Measurements from ENCODE around the gene ITGB6.
"Not testable (repeated sequence)": the region's sequence is repeated elsewhere in the genome, so short reads cannot be mapped to it uniquely, and the experiment has no call there.

The ITGB6 gene

GRCh38 chr2:160156100-160156499 is 44.0 kb downstream of the ITGB6 start:
- DNase-seq, result no peak
- in situ Hi-C loops (cut with MboI; ENCODE audit: low pct_unique_long_range_greater_than_20kb, low sequenced_read_pairs), result no loop called here

DNA sequence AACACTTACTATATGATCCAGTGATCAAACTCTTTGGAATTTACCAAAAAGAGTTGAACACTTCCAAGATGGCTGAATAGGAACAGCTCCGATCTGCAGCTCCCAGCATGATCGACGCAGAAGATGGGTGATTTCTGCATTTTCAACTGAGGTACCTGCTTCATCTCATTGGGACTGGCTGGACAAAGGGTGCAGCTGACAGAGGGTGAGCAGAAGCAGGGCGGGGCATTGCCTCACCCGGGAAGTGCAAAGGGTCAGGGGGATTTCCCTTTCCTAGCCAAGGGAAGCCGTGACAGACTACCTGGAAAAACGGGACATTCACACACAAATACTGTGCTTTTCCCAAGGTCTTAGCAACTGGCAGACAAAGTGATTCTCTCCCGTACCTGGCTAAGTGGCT is 51.7 kb downstream of the ITGB6 start:
- in situ Hi-C loops (cut with MboI; ENCODE audit: low pct_unique_long_range_greater_than_20kb, low sequenced_read_pairs), result not testable (repeated sequence)

GRCh38 chr2:160145471-160145870 is 54.6 kb downstream of the ITGB6 start:
- in situ Hi-C loops (cut with MboI; ENCODE audit: low pct_unique_long_range_greater_than_20kb, low sequenced_read_pairs), result no loop called here
- DNase-seq, result no peak

More for the DNA sequence above, 51.7 kb downstream of the ITGB6 start:
- not testable (repeated sequence) for DNase-seq

DNA sequence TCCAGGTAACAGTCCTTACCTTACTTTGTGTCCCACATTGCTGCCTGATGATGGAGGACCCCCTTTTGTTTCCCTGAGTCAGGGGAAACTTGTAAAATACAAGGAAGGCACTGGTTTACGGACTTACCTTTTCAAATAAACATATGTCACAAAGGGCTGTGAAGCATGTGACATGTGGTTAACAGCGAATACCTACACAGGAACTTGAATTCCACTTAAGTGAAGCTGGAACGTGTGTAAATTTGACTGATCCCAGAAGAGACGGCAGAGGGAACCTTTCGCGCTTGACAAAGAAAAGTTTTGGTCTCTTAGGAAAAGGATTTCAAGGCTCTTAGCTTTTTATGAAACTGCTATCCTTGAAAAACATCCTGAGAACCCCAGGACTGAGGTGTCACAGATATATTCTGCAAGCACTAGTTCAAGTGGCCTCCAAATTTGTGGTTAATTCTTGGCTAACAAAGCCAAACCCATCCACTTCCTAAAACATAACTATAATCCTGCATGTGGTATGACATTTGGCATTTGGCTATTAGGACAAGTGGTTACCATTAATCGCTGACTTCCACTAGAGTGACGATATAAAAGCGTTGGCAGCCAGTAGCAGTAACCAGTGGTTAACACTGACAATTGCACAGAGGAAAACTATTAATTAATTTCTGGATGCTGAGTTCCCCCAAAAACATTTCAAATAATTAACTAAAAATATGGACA is 55.6 kb downstream of the ITGB6 start:
- DNase-seq, result no peak
- in situ Hi-C loops (cut with MboI; ENCODE audit: low pct_unique_long_range_greater_than_20kb, low sequenced_read_pairs), result no loop called here

DNA sequence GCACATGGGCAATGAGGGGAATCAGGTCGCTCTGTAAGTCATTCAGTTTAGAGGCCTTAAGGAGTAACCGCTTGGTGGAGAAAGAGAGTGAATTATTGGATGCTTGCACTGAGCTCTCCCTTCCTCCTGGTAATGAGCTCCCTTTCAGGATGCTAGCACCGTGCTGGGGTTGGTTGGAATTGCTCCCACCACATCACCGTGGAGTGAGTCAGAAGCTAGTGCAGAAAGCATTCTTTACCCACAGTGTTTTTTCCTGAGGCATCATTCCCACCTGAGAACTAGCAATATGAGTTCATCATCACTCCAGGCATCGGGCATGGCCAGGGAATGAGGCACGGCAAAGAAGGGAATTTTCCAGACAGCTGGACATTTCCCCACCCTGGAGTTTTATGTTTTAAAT is 57.6 kb downstream of the ITGB6 start:
- DNase-seq, result no peak
- in situ Hi-C loops (cut with MboI; ENCODE audit: low pct_unique_long_range_greater_than_20kb, low sequenced_read_pairs), result no loop called here

DNA sequence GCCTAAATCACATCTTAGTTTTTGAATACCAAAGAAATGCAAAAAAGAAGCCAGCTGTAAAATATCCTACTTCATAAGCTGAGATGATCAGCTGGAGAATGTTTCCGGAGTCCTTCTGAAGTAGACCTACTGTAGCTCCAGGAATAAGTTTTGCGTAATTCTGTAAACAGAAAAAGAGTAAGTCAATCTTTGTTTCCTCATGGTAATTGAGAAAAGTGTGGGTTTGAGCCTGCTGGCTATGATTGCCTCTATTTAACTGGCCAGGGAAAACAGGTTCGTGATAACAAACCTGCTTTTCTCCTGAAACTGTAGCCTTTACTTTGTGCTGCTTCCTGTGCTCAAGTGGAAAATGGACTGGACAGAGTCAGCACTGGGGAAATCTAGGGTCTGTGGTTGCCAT is 58.2 kb downstream of the ITGB6 start:
- in situ Hi-C loops (cut with MboI; ENCODE audit: low pct_unique_long_range_greater_than_20kb, low sequenced_read_pairs), result no loop called here
- no peak for DNase-seq

GRCh38 chr2:160141419-160141818 is 58.7 kb downstream of the ITGB6 start:
- no peak for DNase-seq
- in situ Hi-C loops (cut with MboI; ENCODE audit: low pct_unique_long_range_greater_than_20kb, low sequenced_read_pairs), result no loop called here

DNA sequence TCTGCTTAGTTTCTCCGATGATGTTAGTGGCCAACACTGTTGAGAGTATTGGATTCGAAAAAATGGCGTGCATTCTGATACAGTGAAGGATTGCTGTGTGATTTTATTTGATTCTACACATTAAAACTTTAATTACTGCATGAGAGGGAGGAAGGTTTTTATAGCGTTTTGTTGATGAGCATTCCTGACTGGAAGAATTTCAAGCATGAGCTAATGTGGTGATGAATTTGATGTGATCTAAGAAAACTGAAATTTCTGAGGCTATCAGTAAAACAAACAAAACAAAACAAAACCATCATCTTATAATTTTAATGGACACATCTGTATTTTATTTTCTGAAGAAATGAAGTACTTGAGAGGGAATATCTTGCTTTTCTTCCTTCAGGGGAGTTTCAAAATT is 59.6 kb downstream of the ITGB6 start:
- in situ Hi-C loops (cut with MboI; ENCODE audit: low pct_unique_long_range_greater_than_20kb, low sequenced_read_pairs), result no loop called here
- no peak for DNase-seq

DNA sequence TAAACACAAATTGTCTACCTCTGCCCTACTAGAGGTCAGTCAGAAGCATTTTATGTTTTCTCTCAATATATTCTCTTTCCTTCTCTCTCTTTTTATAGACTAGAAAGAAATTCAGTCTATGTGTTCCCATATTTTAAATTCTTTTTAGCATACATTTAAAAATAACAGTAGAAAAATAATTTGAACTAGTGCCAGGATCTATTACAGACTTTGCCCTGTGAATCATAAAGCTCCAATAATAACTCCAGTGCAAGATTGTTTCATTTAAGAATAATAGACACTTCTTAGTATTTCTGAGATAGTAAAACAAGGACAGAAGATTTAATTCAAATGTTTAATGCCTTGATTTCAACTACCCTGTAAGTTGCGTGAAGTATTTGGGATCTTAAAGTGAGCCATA is 60.1 kb downstream of the ITGB6 start:
- in situ Hi-C loops (cut with MboI; ENCODE audit: low pct_unique_long_range_greater_than_20kb, low sequenced_read_pairs), result no loop called here

DNA sequence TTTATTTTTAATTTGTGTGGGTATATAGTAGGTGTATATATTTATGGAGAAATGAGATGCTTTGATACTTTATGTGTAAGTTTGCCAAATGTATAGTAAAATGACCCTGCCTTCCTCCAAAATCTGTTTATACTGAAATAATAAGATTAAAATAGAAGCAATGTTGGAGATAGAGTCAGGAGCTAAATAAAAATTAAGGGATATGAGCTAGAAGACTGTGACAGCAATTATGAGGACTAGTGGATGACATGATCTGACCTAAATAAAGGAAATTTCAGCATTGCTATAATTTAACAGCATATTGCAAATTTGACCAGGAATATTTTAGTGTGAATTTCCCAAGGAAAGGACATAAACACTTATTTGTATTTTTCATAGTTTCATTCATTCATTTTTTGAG is 60.7 kb downstream of the ITGB6 start:
- in situ Hi-C loops (cut with MboI; ENCODE audit: low pct_unique_long_range_greater_than_20kb, low sequenced_read_pairs), result no loop called here
- DNase-seq, result no peak

More for the DNA sequence above, 60.1 kb downstream of the ITGB6 start:
- DNase-seq, result no peak

- no peak for DNase-seq
- in situ Hi-C loops (cut with MboI; ENCODE audit: low pct_unique_long_range_greater_than_20kb, low sequenced_read_pairs), result no loop called here
Observed at GRCh38 chr2:160138406-160138805, 61.7 kb downstream of the ITGB6 start.

DNA sequence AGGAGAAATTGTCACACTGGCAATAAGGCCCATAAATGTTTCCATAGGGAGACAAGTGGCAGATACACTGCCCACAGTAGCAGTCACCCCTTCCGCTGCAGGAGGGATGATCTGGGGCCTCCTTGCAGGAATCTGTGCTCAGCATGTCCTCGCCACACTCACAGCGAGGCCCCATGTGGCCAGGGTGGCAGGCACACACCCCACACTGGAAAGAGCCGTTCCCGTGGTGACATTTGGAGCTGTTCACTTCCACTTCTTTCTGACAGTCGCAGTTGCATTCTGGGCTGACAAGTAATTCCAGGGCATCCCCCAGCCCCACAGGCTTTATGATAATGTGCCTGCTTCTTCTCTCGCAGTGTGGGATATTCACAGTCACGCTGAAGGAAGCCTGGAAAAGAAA is 62.6 kb downstream of the ITGB6 start:
- no peak for DNase-seq
- in situ Hi-C loops (cut with MboI; ENCODE audit: low pct_unique_long_range_greater_than_20kb, low sequenced_read_pairs), result no loop called here

DNA sequence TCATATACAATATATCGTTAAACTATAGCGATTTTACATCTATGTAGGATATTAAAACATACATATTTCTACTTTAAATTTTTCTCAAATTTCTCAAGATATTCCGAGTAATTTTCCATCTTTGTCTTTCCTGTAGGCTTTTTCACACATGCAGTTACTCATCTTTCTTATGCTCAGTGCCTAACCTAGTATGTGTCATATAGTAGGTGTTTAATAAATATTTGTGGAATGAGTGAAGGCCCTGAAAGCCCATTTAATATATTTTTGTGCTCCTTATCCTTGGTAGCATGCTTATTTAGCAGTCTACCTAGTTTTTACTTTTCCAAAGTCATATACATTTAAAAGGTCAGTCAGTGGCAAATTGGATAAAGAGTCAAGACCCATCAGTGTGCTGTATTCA is 67.3 kb downstream of the ITGB6 start:
- in situ Hi-C loops (cut with MboI; ENCODE audit: low pct_unique_long_range_greater_than_20kb, low sequenced_read_pairs), result no loop called here
- DNase-seq, result no peak

DNA sequence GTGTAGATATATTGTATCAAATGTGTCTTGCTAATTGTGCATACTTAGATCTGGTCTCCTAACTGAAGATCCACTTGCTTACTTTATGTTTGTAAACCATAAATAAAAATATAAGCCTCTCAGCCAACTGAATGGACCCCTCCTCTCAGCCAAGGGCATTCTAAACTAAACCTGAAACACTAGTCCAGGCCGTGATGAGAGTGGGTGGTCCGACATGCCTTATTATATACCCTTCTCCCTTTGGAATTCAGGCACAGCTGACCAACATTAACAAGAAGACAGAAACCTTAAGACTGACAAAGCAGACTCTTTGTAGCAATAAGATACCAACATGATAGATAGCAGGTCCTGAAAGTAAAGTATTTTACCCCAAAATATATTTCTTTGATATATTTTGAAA is 73.3 kb downstream of the ITGB6 start:
- in situ Hi-C loops (cut with MboI; ENCODE audit: low pct_unique_long_range_greater_than_20kb, low sequenced_read_pairs), result no loop called here

GRCh38 chr2:160126315-160126714 is 73.8 kb downstream of the ITGB6 start:
- DNase-seq, result no peak

More for the DNA sequence above, 73.3 kb downstream of the ITGB6 start:
- DNase-seq, result no peak

GRCh38 chr2:160125828-160126227 is 74.2 kb downstream of the ITGB6 start:
- DNase-seq, result no peak
- in situ Hi-C loops (cut with MboI; ENCODE audit: low pct_unique_long_range_greater_than_20kb, low sequenced_read_pairs), result no loop called here

More at GRCh38 chr2:160126315-160126714, 73.8 kb downstream of the ITGB6 start:
- in situ Hi-C loops (cut with MboI; ENCODE audit: low pct_unique_long_range_greater_than_20kb, low sequenced_read_pairs), result no loop called here

DNA sequence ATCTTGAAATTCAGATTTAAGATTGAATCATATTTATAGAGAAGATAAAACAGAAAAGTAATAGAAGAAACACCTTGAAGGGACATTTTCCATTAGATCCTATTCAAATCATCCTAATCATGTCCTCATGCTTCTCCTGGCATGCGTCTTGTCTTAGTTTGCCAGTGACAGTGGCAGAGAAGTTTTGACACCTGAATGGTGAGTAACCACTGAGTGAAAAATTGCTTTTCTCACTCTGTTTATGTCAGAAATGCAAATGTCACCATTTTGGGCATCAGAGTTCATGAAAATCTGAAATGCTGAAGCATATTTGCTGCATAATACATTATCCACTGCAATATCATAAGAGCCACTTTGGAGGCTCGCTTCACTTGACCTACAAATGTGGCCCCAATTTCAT is 74.7 kb downstream of the ITGB6 start:
- in situ Hi-C loops (cut with MboI; ENCODE audit: low pct_unique_long_range_greater_than_20kb, low sequenced_read_pairs), result no loop called here
- no peak for DNase-seq

DNA sequence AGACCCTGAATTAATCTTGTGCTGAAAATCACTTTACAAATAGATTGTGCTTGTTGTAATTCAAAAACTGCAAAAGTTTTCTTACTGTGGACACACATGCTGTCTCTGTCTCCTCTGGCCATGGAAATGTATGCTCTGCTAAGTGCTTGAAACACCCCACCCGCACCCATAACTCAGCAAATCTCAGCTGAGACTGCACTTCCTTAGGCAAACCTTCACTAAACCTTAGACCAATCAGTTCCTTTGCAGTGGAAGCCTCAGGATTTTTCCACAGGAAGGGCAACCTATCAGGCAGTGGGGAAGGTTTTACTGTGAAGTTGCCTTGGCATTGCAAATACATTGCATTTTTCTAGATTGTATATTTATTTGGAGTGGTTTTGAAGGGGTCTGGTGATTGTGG is 75.5 kb downstream of the ITGB6 start:
- in situ Hi-C loops (cut with MboI; ENCODE audit: low pct_unique_long_range_greater_than_20kb, low sequenced_read_pairs), result no loop called here
- DNase-seq, result no peak

DNA sequence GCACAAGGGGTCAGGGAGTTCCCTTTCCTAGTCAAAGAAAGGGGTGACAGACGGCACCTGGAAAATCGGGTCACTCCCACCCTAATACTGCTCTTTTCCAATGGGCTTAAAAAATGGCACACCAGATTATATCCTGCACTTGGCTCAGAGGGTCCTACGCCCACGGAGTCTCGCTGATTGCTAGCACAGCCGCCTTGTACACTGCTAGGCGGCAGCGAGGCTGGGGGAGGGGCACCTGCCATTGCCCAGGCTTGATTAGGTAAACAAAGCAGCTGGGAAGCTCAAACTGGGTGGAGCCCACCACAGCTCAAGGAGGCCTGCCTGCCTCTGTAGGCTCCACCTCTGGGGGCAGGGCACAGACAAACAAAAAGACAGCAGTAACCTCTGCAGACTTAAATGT is 85.4 kb downstream of the ITGB6 start:
- DNase-seq; in situ Hi-C loops (cut with MboI; ENCODE audit: low pct_unique_long_range_greater_than_20kb, low sequenced_read_pairs): not testable (repeated sequence)

- in situ Hi-C loops (cut with MboI; ENCODE audit: low pct_unique_long_range_greater_than_20kb, low sequenced_read_pairs), result no loop called here
- no peak for DNase-seq
Observed at GRCh38 chr2:160114020-160114419, 86.1 kb downstream of the ITGB6 start.
